ENCODE results near the gene RPLP2.

GRCh38 chr11:762421-763072, 47.2 kb upstream of the RPLP2 start:
- TF ChIP-seq CTCF (conservative IDR thresholded peaks at IDR 0.05), result no peak
- TF ChIP-seq ZFX (IDR thresholded peaks at IDR 0.05), result no peak

Data from C4-2B (cell line).